ENCODE results near the gene IPO11. TPM values are rescaled to one million over a fixed set of nuclear protein-coding genes. Genes with fewer than 3 reads are reported as not detected.
"Not testable (repeated sequence)": the region's sequence is repeated elsewhere in the genome, so short reads cannot be mapped to it uniquely, and the experiment has no call there.

IPO11 gene
- total RNA-seq, 1 donor from 2014 or later = 34.5 TPM

DNA sequence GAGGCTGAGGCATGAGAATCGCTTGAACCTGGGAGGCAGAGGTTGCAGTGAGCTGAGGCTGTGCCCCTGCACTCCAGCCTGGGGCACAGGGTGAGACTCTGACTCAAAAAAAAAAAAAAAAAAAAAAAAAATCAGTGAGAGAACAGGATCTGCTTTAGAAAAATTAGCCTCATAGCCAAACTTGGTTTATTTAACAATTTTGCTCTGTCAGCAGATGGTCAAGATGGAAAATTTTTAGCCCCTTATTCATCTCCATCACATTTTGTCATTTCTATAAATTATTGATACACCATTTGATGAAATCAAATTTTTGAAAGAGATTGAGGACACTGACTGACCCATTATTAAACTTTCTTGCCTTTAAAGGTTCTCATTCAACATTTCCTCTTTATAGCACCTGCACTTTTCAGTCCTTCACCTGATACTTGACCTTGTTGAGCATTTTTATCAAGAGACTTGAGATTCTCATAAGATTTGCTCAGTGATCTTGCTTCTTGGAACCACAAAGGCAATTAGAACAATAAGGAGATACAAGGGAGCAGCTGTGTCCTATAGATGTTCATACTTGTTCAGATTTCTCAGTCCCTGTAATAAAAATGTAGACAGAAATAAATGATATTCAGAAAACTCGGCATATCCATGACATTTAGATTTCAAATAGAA is 204.2 kb downstream of the IPO11 start:
- DNase-seq (ENCODE audit: missing footprints) (no peak), ATAC-seq (no peak)
- intact Hi-C loops (cut with DNase I) = no loop called here

DNA sequence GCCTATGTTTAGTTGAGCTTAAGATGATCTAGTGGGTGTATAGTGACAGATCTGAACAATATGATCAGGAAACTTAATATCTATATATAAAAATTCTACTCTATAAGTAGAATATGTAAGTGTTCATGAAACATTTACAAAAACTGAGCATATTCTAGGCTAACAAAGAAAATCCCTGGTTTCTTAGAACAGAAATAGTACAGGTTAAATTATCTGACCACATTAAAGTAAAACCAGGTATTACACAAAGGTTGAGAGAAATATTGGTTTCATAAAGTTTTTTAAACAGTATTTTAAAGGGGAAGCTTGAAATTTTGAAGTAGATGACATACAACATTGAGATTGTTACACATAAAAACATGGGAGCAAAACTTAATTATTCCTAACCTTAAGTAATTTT is 205.4 kb downstream of the IPO11 start:
- DNase-seq (ENCODE audit: missing footprints) = no peak
- intact Hi-C loops (cut with DNase I) = no loop called here
- no peak for ATAC-seq

DNA sequence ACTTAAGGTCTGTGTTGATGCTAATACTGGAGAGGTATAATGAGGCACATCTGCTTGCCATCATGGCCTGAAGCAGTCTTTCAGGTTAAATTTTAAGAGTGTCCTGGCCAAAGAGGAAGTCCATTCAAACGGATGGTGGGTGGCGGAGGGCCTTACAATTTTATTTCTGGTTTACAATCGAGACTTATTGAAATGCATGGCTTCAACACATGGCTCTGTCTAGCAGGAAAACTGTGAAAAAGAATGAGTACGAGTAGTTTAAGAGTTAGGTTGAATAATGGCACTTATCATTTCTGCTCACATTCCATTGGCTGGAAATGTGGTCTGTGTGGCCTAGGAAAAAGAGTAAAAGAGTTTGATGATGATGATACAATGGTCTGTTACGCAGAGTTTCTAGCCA is 208.2 kb downstream of the IPO11 start:
- intact Hi-C loops (cut with DNase I) = no loop called here
- ATAC-seq (no peak), DNase-seq (ENCODE audit: missing footprints) (no peak)

DNA sequence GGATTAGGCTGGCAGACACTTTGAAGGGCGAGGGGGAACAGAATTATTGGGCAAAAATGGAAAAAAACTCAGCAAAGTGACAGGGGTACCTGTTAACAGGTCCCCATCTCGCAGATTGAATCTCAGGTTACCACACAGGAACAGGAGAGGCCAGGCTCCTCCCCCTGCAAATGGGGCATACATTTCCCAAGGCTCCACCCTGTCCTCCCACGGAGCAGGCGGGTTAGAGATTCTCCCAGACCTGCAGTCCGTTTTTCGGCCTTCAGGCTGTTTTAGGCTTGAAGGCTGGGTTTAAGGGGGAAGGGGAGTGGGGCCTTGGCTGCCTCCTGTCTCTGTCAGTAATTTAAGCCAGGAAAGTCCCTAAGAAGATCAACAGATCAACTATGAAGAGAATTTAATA is 208.7 kb downstream of the IPO11 start:
- ATAC-seq (no peak), DNase-seq (ENCODE audit: missing footprints) (no peak)
- intact Hi-C loops (cut with DNase I) = no loop called here

DNA sequence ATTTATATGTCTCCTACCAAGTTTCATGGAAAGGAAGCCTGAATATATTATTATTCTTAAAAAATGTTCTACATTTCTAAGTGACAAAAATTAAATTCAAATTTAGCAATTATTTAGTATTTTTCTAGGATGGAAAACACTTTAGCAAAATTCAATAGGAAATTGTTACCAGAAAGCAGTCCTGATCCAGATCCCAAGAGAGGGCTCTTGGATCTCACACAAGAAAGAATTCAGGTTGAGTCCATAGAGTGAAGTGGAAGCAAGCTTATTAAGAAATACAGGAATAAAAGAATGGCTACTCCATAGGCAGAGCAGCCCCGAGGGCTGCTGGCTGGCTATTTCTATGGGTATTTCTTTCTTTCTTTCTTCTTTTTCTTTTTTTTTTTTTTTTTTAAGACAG is 210.7 kb downstream of the IPO11 start:
- ATAC-seq (no peak), DNase-seq (ENCODE audit: missing footprints) (no peak)
- intact Hi-C loops (cut with DNase I) = no loop called here

GRCh38 chr5:62624436-62624835 is 211.9 kb downstream of the IPO11 start:
- intact Hi-C loops (cut with DNase I); ATAC-seq: not testable (repeated sequence)

DNA sequence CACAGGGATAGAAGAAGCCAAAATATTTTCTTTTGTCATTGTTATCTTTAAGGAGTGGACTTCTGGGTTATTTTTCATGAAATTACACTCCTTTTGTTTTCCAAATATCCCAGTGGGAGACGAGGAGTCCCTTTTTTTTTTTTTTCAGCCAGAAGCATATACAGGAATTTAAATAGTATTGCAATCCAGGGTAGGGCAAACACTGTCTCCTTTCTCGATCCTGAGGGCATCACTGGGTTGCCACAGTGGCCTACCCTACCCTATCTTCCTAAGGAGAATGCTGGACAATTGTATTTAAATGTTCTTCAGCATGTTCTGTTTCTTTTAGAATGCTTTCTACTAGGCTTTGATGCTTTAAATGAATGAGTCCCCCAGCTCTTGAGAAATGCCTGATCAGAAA is 214.0 kb downstream of the IPO11 start:
- ATAC-seq (no peak), DNase-seq (ENCODE audit: missing footprints) (no peak)
- intact Hi-C loops (cut with DNase I) = no loop called here

More at GRCh38 chr5:62624436-62624835, 211.9 kb downstream of the IPO11 start:
- DNase-seq (ENCODE audit: missing footprints) = not testable (repeated sequence)

DNA sequence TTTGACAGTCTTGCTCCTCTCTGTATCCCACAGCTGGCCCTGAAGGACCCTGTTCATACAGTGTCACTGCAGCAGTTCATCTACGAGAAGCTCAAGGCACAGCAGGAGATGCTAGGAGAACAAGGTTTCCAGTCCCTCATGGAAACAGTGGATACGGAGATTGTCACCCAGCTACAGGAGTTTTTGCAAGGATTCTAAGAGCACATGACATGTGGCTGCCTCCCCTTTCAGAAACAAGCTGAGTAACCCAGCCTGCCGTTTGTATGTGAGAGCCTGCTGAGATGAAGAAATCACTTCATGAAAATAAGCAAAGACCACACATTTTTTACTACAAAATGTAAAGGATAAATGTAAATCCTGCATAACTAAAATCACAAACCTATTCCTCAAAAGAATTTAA is 214.6 kb downstream of the IPO11 start:
- intact Hi-C loops (cut with DNase I) = no loop called here
- ATAC-seq = no peak
- DNase-seq (ENCODE audit: missing footprints) = no peak

- no peak for DNase-seq (ENCODE audit: missing footprints)
- intact Hi-C loops (cut with DNase I) = no loop called here
- no peak for ATAC-seq
These were observed 215.3 kb downstream of the IPO11 start for GRCh38 chr5:62627901-62628300.

GRCh38 chr5:62631909-62632580 is 219.5 kb downstream of the IPO11 start:
- intact Hi-C loops (cut with DNase I) = no loop called here
- ATAC-seq (no peak), DNase-seq (ENCODE audit: missing footprints) (no peak)

DNA sequence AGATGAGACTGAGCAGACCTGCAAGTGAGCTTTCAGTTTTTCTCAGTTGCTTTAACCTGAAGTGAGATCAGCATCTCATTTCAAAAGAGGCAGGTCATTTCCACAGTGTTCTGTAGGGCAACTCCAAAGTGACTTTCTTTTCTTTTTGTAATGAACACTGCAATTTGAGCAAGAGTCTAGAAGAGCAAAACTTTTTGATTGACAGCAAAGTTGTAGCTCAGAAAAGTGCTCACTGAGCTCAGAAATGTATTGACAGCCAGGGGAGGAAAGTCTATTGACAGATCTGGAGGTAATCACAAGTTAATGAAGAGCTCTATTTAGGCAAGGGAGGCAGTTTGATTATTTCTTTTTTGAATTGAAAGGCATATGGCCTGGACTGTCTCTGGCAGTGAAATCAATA is 220.7 kb downstream of the IPO11 start:
- no peak for DNase-seq (ENCODE audit: missing footprints)
- intact Hi-C loops (cut with DNase I) = no loop called here
- ATAC-seq = no peak

DNA sequence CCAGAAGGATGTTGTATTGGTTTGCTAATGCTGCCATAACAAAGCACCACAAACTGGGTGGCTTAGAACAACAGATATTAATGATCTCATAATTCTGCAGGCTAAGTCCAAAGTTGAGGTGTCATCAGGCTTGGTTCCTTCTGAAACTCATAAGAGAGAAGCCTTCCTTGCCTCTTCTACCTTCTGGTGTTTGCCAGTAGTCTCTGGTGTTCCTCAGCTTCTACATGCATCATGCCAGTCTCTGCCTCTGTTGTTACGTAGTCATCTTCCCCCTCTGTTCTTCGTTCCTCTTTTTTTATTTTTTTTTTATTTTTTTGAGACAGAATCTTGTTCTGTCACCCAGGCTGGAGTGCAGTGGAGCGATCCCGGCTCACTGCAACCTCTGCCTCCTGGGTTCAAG is 227.9 kb downstream of the IPO11 start:
- ATAC-seq = no peak
- intact Hi-C loops (cut with DNase I) = no loop called here

DNA sequence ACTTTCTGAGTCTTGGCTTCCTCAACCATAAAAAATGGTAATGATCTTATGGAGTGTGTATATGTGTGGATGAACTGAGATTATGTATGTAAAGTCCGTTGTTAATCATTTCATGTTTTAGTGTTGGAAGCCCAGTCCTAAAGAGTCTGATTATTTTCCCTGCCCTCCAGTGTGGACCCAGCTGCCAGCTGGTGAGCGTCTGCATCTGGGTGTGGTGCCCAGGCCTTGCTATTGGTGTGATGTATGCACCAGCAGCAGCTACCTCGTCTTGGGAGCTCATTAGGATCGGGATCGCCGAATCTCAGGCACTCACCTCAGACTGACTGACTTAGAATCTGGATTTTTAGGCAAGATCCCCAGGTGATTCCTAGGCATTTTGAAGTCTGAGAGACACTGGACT is 229.9 kb downstream of the IPO11 start:
- ATAC-seq = no peak
- intact Hi-C loops (cut with DNase I) = no loop called here
- no peak for DNase-seq (ENCODE audit: missing footprints)

More for the DNA sequence above, 227.9 kb downstream of the IPO11 start:
- DNase-seq (ENCODE audit: missing footprints) = no peak

- DNase-seq (ENCODE audit: missing footprints) (no peak), ATAC-seq (no peak)
- intact Hi-C loops (cut with DNase I) = no loop called here
These were observed 231.2 kb downstream of the IPO11 start for GRCh38 chr5:62643556-62644451.

DNA sequence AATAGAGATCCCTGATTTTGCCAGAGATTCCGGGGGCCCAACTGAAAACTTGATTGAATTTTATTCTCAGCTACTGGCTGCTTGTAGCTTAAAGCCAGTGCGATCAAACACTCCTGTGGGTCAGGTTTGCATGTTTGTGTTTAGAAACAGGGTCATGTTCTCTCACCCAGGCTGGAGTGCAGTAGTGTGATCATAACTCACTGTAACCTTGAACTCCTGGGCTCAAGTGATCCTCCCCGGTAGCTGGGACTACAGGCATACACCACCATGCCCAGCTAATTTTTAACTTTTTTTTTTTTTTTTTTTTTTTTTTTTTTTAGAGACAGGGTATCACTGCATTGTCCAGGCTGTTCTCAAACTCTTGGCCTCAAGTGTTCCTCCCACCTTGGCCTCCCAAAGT is 232.7 kb downstream of the IPO11 start:
- DNase-seq (ENCODE audit: missing footprints) = no peak
- ATAC-seq = no peak
- intact Hi-C loops (cut with DNase I) = no loop called here

DNA sequence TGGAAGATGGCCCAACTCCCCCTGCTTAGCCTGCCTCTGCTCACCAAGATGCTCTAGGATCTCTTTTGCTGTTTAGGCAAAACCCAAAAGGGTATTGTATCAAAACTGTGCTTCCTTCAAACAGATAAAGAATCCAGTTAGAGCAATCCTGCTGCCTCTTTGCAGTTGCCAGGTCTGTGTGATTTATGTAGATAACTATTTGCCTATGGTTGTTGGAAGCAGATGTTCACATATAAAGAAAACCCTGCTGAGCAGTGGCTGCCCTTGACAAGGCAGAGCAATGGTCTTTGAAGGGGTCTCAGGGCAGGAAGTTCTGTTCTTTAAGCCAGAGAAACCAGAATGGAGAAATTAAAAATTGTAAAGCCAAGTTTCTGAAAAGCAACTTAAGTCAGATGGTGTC is 234.7 kb downstream of the IPO11 start:
- ATAC-seq = no peak
- intact Hi-C loops (cut with DNase I) = no loop called here
- no peak for DNase-seq (ENCODE audit: missing footprints)

DNA sequence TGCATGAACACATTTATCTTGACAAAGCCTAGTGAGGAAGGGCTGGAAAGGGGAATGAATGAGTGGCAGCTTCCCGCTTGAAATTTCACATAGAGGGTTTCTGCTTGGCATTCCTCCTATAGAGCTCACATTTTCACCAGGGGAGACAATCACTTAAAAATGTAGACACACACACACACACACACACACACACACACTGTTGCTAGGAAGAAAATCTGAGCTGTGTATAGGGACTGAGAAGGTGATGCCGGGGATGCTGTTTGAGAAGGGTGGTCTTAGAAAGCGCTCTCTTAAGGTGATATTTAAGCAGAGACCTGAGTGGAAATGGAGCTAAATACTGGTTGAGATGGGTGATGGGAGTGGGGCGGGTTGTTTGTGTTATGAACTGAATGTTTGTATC is 236.5 kb downstream of the IPO11 start:
- DNase-seq (ENCODE audit: missing footprints) (no peak), ATAC-seq (no peak)
- intact Hi-C loops (cut with DNase I) = no loop called here

DNA sequence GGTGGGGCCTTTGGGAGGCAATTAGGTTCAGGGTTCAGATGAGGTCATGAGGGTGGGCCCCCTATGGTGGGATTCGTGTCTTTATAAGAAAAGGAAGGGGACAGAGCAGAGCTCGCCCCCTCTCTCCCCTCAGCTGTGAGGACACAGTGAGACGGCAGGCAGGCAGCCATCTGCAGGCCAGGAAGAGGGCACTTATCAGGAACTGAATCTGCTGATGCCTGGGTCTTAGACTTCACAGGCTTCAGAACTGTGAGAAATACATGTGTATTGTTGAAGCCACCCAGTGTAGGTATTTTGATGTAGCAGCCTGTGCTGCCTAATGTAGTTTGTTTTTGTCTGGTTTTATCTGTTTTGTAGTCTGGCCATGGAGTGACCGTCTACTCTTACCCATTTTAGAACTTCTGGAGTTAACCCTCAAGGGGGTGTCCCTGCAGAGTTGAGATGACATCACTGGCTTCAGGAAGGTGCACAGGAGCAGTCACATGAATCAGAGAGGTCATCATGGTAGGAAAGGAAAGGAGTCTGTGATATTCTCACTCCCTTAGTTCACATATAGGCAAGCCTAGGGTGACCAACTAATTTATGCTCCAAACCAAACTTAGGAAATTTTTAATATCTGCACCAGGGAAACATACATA is 237.0 kb downstream of the IPO11 start:
- ATAC-seq (peak; percentile 37), DNase-seq (ENCODE audit: missing footprints) (no peak)
- intact Hi-C loops (cut with DNase I) = no loop called here

DNA sequence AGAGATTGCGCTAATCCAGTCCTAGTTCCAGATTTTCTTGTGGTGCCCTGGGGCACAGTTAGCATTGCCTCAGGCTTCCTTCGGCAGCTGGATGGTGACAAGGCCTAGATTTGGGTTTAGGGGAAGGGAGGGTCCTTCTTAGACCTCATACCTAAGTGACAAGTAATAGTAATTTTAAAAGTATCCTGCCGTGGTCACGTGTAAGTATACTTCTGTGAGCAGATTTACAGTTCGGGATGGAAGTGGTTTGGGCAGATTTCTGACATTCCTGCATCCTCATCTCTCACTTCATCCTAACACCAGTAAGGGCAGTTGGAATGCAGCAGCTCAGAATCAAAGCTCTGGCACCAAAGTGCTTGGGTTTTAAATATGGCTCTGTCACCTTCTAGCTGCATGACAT is 237.6 kb downstream of the IPO11 start:
- intact Hi-C loops (cut with DNase I) = no loop called here
- no peak for DNase-seq (ENCODE audit: missing footprints)
- no peak for ATAC-seq

Data from Right ventricle myocardium inferior (tissue), 1 donor.